NCI-H2196 (cell line): Measurements from ENCODE around the gene FRY.

Experiments
- DNase-seq: peaks from one replicate; lab custom pipeline; 2025; ENCODE audit not compliant: unreplicated experiment; lab: John Stamatoyannopoulos, UW

Gene FRY

DNA sequence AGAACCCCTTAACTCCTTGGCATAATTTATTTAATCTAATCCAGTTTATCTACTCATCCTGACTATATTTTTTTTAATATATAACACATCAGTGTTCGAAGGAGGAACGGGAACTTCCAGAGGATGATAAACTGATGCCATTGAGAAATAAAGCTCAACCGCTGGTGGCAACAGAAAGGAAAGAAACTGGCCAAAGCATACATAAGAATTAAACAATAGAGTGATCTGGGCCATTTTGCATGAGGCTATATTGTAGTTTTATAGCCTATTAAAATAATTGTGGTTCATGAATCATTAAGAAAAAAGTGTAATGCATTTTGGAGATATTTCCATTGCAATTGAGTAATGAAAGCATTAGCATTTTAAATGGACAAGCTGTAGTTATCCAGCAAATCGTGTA lies 94.2 kb downstream of the FRY start:
- DNase-seq, result no peak

DNA sequence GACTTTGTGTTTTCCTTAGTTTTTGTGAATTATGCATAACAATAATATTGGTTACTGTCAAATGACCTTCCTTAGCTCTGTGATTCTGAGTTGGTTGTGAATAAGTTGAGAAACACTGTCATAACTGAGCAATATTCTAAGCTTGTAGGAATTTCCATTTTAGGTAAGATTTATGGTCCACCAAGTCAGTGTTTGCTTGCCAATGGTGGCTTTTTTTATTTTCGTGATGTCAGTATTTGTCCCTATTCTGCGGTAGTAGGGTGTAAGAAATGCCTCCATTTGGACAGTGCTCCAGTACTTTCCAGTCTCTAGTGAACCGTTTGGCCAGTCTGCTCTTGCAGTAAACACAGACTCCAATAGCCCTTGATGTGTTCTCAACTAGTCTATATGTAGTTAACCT lies 94.7 kb downstream of the FRY start:
- DNase-seq, result no peak

DNA sequence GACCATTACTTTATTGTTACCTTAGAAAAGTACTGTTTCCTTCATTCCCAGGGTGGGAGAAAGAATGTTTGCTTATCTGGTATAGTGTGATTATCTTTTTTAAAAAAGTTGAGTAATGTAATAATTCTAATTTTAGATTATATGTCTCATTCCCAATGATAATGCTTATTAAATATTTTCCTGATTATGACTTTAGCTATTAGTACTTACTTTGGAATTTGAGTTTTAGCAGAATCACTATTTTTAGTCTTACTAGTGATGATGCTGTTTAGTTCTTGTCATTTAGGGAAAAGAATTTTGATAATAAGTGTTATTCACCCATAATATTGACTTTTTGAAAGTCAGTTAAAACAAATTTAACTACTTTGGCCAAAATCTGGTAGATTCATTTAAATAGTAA lies 95.2 kb downstream of the FRY start:
- no peak for DNase-seq

DNA sequence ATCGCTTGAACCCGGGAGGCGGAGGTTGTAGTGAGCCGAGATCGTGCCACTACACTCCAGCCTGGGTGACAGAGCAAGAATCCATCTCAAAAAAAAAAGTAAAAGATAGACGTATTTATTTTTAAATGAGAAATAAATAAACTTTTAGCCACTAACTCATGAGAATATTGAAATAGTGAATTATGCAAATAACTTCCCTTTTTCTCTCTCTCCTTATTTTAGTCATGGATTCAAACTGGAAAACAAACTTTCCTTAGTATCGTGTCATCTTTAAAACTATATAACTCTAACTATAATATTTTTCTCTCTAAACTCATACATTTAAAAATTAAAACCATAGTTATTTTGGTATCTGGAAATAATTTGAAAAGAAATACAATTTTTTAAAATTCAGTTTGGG lies 96.1 kb downstream of the FRY start:
- DNase-seq, result no peak

DNA sequence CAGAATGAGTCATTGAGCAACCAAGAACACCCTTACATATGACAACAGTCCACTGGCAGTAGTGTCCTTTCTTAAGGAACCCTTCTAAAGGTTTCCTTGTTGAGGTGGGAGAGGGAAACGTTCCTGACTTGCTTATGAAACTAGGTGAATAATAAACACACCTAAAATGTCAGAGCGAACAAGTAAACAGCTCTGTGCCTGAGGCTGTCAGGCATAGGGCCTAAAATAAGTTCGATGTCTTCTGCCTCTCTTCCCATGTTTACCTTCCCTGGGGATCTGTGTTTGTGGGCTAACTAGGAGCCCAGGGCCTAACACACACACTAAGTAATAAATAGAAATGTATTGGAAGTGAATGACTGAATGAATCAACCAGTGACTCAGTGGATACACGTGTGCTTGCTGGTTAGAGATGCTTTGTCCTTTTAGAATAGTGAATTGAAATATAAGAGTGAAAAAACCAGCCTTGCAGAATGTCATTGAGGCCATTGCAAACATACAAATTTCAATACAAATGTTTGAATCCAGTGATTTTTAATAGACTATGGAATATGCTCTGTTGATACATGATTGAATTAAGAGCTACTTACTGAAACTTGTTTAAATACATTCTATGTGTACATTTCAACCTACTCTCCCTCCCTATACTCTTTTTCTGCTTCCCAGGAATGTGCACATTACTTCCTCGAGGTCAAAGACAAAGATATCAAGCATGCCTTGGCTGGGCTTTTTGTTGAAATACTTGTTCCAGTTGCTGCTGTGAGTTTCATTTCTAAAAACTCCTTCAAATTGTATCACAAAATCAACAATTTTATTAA lies 102.9 kb downstream of the FRY start:
- DNase-seq, result no peak

DNA sequence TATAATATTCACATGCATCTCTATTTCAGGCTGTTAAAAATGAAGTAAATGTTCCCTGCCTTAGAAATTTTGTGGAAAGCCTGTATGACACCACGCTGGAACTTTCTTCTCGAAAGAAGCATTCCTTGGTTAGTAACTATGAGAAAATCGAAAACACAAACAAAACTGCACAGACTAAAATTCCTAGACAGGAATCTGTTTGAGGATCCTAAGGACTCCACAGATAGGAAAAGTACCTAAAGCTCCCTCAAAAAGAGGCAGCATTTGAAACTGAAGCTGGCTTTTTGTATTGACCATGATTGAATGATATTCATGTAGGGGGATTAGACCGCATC lies 103.4 kb downstream of the FRY start:
- no peak for DNase-seq

DNA sequence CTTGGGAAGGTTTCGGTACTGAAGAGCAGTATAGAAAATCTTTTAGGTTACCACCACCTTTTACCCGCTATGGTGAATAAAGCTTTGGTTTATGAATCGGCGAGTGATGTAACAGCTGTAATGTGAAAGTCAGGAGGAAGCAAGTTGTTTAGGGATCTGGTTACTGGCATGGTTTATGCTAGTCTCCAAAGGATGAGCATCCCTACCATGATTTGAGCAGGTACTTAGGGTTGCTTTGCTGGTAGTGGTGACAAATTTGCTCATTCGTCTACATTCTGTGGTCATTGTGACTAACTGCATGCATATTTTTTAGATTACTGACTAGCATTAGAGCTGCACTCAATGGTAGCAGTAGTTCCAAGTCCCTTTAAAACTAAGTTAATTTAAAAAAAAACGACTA lies 104.1 kb downstream of the FRY start:
- DNase-seq, result no peak

DNA sequence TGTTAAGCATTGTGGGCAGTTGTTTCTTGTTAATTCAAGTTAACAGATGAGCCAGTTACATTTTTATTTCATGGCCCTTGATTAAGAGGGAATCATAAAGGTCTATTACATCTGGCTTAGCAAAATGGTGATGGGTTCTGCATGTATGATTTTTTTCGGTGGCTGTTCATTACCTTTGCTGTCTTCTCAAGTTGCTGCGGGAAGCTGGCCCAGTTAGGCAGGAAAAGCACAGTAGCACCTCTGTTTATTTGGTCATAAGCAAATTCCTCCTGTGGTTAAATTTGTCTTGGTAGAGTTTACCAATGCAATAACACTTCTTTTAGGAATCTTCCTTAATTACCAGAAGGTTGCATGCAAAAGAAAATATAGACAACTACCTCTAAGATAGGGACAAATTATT lies 104.5 kb downstream of the FRY start:
- no peak for DNase-seq

DNA sequence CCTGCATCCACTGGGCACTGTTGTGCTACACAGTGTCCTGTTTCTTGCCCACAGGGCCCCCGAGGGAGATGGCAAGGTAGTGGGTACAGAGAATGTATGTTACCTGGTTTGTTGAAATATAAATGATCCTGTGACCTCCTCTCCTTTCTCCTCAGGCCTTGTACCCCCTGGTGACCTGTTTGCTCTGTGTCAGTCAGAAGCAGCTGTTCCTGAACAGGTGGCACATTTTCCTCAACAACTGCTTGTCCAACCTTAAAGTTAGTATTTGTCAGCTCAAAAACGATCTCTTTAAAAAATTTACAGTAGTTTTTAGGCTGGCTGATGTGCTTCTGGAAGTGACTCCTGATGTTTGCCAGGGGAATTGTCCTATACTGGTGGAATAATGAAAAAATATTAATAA lies 105.1 kb downstream of the FRY start:
- no peak for DNase-seq

DNA sequence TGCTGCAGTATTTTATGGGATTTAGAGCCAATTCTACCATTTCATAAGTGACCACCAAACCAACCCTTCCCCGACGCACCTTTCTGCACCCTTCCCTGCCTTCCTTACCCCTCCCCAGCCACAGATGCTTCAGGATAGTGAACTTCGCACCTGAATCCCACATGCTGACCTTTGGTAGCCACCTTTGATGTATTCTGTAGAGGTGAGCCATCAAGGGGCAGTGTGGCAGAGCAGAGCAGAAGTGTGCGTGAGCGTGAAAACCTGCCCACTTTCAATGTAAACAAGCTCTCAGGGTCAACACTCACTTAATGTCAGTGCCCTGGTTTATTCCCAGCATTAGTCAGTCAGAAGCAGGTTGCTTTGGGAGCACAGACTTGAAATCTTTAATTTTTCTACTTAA lies 107.7 kb downstream of the FRY start:
- no peak for DNase-seq

DNA sequence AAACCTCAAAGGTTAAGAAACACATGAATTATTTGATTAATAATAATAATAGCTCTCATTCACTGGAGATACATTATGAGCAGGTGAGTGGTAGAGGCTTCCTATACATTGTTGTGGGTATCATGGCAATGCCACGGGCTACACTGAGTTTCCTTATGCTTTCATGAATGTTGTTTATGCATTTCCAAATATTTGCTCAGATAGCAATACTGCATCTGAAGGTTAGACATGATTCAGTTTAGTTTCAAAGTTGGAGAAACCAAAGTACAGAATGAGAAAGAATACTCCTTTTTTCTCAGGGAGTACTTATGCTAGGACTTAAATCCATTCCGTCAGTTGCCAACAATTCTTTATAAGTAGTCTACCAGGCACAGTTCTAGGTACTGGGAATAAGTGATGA lies 108.5 kb downstream of the FRY start:
- no peak for DNase-seq

DNA sequence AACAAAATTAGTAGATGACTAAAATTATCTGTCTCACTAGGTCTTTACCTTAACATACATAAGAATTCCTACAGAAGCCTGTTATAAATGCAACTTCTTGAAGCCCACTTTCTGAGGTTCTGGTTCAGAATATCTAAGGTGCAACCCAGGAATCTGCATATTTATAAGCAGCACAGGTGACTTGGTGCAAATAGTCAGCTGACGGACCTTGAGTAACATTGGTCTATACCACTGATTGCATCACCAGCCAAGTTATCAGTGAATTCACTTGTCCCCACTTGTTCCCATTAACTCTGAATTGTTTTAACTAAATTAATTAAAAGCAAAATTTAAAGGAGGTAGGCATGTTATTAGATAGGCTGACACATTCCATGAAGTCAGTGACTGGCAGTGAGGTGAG lies 109.9 kb downstream of the FRY start:
- no peak for DNase-seq

DNA sequence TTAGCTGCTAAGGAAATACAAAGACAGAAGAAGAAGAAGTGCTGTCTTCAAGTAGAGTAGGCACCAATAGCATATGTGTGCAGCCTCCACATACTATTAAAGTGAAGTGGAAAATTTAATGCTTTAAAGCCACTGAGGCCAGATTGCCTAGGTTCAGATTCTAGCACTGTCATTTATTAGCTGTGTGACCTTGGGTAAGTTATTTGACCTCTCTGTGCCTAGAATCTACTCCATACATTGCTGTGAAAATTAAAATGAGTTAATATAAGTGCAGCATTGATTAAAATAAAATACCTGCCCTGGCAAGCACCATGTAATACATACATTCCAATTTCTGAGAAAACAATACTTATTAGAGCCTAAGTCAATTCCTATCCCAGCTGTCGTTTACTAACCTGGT lies 110.5 kb downstream of the FRY start:
- DNase-seq, result no peak

DNA sequence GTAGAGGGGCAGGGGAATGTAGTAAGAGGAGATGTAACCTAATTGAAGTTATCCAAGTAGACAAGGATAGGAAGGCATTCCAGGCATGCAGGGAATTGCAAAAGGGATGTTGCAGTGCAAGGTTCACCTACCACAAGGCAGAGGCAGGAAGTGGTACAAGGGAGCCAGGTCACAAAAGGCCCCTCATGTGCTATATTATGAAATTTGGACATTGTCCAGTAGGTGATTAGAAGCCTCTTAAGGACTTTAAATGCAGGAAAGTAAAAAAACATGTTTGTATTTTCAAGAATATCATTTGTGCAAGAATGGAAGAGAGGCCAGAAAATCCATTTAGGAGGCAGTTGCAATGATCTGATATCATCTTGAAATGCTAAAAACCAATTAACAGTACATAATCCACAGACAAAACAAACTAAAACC lies 111.4 kb downstream of the FRY start:
- no peak for DNase-seq

DNA sequence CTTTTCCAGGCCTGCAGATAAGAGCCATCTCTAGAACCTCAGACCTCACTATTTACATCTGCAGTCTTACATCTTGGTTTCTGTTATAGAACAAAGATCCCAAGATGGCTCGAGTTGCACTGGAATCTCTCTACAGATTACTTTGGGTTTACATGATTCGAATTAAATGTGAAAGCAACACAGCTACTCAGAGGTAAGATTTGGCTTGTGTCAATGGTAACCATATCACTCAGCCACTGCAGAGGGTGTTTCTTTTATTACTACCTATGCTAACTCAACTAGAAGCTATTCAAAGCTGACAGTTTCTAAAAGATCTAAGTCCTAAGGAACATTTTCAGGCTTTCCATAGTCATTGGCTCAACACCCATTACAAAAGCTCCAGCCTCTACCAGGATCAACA lies 115.6 kb downstream of the FRY start:
- DNase-seq, result no peak

DNA sequence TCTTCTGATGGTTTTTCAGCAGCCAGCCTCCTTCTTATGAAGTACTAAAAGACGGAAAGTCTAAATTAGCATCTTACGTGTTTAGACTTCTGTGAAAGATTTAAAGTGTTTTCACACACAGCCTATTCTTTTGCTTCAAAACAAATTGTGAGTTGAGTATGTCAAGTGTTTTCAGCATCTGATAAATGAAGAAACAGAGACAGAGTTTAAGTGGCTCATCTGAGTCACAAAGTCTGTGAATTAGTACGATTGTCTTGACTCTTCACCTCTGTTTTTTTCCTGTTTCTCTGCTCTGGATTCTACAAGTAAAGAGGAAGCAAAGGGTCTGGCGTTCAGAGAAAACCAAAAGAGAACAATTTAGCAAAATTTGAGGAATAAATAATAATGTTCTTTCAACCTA lies 116.4 kb downstream of the FRY start:
- no peak for DNase-seq

DNA sequence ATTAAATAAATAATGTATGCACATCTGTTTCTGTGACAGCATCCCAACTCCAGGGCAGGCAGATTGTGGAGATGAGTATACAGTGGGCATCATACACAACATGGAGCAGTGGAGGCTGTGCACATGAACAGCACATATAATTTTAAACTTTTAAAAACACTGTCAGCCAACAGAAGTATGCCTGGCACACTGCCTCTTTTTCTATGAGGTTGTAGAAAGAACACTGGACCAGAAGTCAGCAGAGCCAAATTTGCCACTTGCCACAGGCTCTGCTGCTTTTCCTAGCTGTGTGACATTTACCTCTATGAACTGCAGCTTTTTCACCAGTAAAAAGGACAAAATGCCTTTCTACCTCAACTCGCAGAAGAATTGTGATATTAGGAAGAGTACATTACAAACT lies 118.7 kb downstream of the FRY start:
- no peak for DNase-seq

DNA sequence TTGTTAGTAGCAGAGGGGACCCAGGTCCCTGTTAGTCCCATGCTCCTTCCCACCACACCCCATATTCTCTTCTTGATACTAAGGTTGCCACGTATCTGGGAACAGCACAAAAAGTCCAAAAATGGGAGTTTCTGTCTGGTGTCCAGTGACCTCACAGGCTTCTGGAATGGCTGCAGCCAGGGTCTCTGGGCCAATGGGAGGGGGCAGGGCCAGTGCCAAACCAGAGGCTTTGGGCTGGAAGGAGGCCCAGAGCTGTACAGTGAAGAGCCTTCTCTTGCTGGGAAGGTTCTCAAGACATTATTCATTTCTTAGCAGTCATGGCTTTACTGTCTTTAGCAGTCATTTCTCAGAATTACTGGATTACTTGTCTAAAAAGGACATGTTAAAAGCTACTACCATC lies 119.2 kb downstream of the FRY start:
- no peak for DNase-seq

DNA sequence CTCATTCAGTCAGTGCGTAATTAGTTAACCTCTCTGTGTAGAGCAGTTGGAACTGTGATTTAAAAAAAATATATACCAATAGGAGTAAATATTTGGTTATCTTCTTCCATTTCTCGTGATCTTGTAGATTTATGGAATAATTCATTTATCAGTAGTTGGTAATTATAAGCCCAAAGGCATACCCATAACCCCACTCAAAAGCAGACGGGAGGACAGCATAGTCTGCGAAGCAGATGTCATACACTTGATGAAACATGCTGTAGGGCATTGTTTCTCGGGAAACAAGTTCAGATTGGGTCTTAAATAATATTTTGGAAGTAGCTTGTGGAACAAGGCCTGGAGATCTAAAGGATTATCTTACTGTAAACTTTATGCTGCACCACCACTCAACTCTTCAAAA lies 119.7 kb downstream of the FRY start:
- DNase-seq, result no peak

DNA sequence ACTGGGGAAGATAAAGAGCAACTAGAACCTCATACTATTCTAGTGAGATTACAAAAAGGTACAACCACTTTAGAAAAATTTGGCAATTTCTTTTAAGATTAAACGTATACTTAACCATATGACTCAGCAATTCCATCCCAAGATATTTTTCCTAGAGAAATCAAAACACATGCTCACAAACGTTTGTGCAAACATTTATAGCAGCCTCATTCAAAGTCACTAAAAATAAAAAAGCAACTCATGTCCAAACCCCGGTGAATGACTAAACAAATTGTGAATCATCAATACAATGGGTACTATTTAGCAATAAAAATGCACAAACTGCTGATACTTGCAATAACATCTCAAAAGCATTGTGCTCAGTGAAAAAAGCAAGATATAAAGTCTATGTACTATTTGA lies 121.5 kb downstream of the FRY start:
- no peak for DNase-seq

DNA sequence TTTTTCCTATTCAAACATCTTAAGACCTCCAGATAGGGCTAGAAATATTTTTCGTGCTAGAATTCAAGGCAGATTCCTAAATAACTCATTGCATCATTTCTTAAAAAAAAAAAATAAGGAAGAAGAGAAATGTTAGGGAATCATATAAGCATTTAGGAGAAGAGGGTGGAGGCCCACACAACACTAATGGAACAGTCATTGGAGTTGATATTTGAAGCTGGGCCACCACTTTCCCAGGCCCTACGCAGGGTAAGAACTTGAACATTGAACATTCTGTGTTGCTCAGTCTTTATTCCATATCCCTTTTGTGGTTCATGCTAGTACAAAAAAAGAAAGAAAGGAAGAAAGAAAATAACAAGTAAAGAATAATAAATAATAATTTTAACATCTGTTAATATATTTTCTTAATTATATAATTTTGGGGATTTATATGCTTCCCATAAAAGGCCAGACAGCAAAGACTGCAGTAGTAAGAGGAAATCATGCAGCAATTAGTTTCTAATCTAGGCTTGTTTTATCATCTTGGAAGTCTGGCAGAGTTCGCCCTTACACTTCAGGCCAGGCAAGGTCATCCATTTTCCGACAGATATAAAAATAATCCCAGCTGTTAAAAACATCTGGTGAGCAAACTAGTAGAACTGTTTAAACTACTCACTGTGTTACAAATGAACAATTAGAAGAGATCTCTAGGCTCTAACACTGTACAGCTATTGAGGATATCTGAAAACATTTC lies 127.7 kb downstream of the FRY start:
- DNase-seq, result no peak

DNA sequence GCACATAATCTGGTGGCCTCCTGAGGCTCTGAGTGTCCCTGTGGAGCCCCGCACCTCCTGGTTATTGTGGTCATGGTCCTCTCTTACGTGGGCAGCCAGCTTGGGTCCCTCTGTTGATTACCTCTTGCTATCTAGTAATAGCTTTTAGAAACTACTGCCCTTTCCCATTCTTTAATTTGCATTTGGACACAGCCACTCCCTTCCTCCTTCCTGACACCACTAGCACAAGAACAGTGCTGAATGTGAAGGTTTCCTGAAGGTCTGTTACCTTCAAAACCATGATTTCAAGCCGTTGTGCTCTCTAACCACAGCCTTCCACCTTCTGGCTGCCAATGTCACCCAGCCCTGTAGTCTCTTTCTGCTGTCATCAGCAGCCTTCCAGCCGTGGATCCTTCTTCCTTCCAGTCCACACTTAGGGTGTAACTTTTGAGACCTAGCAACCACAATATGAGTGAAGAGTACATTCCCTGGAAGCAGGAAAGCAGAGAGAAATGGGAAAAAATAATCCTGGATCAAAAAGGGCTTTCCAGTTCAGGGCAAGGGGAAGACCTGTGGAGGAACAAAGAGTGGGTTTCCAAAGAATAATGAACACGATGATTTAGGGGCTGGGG lies 130.9 kb downstream of the FRY start:
- DNase-seq, result no peak
